HuH-7 (cell line): Measurements from ENCODE around the gene FRYL.
"Not testable (repeated sequence)": the region's sequence is repeated elsewhere in the genome, so short reads cannot be mapped to it uniquely, and the experiment has no call there.

Experiments
- DNase-seq: peaks from one replicate; pipeline ENCODE4 v3.0.0; 2011; ENCODE audit warnings: low spot score

FRYL gene

DNA sequence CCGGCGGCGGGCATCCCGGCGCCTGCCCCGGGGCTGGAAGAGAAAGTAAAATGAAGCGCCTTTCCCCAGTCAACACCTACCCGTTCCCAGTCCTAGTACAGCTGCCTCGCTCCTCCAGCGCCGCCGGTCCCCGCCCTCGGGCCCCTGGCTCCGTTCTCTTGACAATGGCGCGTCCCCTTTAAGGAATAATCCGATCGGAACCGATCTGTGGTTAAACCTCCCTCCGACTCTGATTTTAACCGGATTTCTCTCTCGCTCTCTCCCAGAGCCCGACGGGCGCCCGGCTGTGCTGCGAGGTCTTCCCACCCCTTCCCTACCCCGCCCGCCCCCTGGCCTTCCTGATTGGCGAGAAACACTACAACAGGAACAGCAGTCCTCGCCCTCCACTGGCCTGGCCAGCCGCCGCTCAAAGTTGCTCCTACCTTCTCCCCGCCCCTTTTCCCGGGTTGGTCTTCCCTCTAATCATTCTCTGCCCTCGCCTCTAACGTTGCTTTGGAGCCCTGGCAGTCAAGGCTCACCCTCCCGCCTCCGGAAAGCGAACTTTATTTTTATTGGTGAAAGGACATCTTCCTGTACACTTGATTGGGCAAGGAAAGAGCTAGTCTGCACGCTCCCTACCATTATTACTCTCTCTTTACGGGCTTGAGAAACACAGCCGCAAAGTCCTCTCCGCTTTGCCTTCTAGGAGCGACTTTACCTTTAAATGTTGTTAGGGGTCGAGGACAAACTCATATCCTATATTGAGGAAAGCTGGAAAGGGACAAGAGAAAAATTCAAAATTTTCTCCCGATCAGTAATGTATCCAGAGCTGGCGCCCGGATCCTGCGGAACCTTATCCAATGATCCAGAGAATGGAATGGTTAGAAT is at the start of gene FRYL:
Gene FRYL (minus strand): TSS at position 282 of the 867 bp plus-strand sequence. CDS start 145,869 bp downstream, outside the sequence.
- peak; percentile 94 for DNase-seq

DNA sequence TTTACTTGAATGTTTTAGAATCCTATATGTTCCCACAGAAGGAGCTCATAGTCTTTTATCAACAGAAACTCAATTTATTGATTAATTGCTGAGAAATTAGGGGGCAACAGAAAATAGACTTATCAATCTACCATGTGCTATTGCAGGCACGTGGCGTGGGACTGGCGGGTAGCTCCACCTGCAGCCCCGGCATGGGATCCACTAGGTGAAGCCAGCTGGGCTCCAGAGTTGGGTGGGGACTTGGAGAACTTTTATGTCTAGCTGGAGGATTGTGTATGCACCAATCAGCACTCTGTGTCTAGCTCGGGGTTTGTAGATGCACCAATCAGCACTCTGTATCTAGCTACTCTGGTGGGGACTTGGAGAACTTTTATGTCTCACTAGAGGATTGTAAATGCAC is 47.5 kb upstream of the FRYL start:
- DNase-seq: no peak

DNA sequence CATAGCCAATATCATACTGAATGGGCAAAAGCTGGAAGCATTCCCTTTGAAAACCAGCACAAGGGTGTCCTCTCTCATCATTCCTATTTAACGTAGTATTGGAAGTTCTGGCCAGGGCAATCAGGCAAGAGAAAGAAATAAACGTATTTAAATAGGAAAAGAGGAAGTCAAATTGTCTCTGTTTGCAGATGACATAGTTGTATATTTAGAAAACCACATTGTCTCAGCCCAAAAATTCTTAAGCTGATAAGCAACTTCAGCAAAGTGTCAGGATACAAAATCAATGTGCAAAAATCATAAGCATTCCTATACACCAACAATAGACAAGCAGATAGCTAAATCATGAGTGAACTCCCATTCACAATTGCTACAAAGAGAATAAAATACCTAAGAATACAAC is 41.4 kb upstream of the FRYL start:
- DNase-seq: not testable (repeated sequence)

DNA sequence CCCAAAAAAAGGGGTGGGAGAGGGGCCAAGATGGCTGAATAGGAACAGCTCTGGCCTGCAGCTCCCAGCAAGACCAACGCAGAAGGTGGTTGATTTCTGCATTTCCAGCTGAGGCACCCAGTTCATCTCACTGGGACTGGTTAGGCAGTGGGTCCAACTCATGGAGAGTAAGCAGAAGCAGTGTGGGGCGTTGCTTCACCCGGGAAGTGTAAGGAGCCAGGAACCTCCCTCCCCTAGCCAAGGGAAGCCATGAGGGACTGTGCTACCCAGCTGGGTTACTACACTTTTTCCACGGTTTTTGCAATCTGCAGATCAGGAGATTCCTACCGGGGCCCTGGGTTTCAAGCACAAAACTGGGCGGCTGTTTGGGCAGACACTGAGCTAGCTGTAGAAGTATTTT is 36.9 kb upstream of the FRYL start:
- no peak for DNase-seq

DNA sequence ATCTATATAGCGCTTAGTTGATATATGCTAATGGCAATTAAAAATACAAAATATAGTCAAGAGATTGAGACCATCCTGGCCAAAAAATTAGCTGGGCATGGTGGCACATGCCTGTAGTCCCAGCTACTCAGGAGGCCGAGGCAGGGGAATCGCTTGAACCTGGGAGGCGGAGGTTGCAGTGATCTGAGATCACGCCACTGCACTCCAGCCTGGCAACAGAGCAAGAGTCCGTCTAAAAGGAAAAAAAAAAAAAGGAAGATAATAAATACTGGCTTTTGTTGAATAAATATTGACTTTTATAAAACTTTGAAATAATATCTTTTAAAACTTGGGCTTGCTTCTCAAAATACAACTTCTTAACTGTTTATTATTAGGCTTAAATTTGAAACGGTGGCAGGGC is 36.2 kb upstream of the FRYL start:
- not testable (repeated sequence) for DNase-seq

DNA sequence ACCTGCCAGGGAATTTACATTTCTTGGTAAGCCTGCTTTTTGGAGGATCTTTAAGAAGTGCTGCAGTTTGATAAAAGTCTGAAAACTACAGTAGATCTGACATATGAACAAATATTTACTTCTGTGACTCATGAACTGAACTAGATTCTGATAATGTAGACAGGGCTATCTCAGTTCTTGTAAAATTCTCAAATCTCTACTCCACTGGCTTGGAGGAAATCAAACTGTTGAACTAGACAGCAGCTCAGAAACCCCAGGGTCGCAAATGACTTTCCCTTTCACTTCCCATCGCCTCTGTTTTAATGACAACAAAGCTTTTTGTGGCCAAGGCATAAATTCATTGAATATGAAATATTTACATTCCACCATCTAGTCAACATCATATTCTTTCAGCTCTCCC is 35.4 kb upstream of the FRYL start:
- DNase-seq: no peak

DNA sequence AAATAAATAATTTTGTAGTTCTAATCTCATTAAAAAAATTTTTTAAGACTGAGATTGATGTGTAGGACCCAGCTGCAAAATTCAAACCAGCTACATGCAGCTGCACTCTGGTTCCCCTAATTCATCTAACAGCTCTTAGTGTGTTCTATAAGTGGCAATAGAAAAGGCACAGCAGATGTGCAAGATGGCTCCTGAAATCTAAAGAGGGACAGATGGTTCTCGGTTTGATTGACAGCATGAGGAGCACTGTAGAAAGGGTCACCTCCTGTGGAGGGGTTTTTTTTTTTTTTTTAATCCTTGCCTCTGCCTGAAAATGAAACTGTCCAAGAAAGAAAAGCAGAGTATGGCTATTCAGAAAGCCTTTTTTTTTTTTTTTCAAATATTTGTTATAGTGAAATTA is 33.9 kb upstream of the FRYL start:
- DNase-seq: no peak

DNA sequence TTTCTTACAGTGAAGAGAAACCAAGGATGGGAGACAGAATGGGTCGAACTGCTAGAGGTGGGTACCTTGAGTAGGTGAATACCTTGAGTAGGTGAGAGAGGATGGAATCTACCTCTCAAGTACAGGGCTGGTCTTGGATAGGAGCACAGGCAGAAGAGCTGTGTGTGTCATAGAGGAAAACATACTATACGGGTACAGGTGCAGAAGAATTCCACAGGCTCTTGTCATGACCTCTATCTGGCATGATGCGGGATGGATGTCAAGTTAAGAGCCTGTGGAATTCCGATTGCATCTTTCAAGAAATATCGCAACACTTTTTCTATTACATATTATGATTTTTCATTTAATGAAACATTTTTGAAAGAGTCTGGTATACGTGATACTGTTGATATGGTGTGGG is 32.8 kb upstream of the FRYL start:
- no peak for DNase-seq

DNA sequence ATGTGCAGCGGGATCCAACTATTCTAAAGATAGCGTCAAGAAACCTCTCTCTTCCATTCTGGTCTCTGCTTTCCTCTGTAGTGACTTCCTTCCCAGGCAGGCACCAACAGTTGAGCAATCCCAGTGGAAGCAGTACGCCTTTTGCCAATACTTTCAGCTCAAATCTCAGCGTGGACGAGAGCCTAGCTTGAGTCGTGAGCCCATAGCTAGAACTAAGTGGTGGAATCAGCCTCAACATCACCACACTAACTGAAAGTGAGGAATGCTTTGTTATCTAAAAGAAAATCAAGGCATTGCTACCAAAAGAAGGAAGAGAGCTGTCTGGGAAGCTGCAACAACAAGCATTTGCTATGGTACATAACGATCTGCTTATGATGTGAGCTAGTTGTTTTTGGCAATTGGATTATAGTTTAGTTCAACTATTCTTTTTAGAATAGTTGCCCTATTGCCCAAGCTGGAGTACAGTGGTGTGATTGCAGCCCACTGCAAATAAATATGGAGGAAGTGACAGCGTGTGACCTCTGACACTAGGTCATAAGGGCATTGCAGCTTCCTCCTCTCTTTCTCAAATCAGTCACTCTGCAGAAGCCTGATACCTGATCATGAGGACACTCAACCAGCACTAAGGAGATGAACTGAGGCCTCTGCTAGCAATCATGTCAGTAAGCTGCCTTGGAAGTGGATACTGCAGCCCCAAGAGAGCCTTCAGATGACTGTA is 24.7 kb upstream of the FRYL start:
- DNase-seq: no peak

DNA sequence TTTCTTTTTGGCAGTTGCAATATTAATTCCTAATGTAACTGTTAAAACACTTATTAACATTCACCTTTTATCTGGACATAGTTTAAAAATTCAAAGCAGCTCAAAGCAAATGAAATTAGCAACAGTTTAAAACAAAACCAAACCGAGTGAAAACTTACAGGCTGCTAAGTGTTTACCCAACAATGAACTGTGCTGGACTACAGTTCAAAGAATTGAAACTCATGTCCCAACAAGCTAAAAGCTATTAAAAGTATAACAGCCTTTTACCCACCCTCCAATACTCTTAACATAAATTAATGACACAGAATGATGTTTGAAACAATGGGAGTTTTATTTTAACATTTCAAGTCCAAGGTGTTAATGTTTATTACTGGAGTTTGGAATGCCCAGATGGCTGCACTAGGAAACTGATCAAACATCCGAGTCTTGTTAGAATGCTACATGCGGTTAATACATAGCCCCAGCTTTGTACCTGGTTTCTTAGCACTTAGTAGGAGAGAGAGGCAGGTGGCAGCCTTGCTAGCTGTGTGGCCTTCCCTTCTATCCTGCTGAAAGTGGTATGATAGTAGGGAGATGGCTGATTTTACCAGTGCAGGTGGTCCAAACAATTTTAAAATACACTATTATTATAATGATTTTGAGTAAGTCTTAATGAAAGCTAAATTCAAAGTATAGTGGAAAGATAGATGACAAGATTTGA is 21.1 kb upstream of the FRYL start:
- DNase-seq: no peak

DNA sequence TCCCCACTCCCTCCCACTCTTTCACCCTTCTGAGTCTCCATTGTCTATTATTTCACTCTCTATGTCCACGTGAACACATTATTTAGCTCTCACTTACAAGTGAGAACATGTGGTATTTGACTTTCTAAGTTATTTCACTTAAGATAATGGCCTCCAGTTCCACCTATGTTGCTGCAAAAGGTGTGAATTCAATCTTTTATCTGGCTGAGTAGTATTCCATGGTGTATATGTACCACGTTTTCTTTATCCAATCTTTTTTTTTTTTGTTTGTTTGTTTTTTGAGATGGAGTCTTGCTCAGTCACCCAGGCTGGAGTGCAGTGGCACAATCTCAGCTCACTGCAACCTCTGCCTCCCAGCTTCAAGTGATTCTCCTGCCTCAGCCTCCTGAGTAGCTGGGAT is 20.1 kb upstream of the FRYL start:
- not testable (repeated sequence) for DNase-seq

DNA sequence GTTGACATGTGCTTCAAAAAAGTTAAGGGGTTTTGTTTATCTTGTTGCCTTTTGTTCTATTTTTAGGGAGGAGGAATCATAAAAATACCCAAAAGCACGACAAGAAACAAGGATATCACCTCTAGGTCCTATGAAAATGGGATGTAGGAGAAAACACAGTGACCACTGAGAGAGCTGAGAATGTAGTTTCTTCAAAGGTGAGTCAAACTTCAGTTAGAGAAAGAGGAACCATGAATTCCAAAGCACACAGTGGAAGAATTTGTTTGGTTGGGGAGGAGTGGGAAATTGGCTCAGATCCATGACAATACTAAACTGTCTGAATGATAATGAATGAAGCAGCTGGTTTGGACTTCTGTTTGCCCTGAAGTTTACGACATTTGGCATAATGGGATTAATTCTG is 19.1 kb upstream of the FRYL start:
- no peak for DNase-seq

DNA sequence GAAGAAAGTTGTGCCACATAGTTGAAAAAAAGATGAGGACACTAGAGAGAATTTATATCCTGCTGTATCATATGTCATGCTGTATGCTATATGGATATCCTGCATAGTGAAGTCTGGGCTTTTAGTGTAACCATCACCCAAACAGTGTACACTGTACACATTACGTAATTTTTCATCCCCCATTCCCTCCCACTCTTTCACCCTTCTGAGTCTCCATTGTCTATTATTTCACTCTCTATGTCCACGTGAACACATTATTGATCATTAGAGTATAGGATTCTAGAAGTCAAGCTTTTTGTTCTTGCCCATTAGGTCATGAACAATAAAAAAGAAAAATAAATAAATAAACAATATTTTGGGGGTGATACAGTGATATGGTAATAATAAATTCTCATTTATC is 18.0 kb upstream of the FRYL start:
- no peak for DNase-seq

DNA sequence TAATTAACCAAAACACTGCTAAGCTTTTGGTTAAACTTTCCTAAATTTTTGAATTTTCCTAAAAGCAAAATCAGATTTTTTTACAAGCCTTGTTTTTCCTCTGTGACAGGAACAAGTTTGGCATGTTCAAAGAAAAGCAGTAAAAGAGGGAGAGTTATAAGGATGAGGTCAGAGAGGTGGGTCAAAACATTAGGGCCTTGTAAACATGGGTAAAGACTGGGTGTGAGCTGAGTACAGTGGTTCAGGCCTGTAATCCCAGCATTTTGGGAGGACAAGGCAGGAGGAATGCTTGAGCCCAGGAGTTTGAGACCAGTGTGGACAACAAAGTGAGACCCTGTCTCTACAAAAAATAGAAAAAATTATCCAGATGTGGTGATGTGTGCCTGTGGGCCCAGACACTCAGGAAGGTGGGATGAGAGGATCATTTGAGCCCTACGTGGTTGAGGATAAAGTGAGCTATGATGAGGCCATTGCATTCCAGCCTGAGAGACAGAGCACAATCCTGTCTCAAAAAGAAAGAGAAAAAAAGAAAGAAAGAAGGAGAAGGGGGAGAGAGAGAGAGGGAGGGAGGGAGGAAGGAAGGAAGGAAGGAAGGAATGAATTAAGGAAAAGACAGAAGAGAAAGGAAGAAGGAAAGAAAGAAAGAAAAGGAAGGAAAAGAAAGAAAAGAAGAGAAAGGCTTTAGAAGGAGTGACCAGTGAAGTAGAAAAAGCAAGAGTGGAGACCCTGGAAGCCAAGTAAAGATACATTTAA is 17.0 kb upstream of the FRYL start:
- no peak for DNase-seq

DNA sequence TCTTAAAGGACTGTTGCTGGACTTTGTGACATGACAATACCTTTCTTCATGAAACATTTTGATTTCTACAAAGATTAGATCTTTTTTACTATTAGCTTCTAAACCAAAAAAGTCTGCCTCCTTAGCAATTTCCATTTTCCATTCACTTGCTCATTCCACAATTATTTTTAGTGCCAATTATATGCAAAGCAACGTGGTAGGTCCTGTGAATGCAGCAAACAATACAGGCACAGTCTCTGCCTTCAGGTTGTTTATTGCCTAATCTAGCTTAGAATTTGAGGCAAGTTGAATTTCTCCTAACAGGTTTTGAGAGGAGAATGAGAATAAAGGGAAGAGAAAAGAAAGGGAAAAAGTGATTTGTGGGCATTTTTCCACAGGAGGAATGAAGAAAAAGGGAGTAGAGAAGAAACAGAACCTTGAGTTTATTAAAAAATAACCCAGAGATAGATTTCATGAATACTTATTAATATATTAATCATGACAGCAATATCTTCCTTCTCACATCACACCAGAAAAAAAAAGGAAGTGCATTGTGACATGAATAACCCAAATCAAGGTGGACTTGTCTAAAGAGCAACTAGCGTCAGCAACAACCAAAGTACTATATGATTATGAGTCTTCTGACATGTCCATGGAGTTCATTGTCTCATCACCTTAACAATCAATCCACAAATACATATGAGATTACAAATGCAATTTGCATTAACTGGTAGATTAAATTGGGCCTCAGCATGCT is 16.3 kb upstream of the FRYL start:
- DNase-seq: no peak

DNA sequence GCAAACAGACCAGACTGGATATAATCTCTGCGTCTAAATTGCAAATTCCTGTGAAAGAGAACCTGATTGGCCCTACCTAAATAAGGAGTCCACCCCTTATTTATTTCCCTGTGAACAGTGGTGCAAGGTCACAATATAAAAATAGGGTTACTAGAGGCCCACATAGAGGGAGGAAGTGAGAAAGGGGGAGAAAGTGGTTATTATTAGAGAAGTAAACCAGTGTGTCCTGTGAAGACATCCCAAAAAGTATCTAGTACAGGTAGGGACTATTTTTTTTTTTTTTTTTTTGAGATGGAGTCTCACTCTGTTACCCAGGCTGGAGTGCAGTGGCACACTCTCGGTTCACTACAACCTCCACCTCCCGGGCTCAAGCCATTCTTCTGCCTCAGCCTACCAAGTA is 15.0 kb upstream of the FRYL start:
- no peak for DNase-seq

DNA sequence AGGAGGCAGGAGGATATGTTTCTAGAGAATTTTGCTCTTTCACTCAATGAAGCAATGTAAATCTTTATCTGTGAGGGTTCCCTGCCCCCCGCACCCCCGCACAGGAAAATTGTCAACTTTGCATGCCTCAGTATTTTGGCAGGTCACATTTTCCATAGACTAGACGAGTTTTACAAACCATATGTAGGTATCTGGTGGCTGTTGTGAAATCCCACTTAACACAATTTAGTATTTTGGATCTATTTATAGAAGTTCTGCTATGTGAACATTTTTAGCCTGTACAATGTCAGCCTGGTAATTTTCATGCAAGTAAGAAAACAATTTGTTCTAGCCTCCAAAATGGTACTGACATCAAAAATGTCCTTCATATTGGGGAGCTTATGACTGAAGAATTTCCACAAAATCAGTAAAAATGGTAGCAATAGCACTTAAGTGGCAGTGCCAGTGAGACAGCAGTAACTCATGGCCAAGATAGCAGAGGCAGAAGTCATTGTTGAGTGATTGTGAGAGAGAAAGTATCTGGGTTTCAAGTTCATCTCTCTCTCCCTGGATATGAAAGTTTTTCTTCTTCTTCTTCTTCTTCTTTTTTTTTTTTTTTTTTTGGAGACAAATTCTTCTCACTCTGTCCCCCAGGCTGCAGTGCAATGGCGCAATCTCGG is 12.4 kb upstream of the FRYL start:
- DNase-seq: no peak

DNA sequence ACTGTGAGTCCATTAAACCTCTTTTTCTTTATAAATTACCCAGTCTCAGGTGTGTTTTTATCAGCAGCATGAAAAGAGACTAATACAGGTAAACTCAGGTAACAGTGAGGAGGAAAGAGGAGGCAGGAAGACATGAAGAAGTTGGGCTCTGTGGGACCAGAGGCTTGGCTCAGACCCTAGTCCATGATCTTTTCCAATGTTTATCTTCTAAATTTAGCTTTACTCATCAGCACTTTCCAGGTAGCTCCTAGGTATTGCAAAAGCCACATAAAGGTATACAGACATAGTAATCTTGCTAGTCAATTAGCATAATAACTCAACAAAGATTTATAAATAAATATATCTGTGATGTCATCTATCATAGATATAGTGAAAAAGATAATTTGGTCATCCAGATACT is 11.2 kb upstream of the FRYL start:
- DNase-seq: no peak

DNA sequence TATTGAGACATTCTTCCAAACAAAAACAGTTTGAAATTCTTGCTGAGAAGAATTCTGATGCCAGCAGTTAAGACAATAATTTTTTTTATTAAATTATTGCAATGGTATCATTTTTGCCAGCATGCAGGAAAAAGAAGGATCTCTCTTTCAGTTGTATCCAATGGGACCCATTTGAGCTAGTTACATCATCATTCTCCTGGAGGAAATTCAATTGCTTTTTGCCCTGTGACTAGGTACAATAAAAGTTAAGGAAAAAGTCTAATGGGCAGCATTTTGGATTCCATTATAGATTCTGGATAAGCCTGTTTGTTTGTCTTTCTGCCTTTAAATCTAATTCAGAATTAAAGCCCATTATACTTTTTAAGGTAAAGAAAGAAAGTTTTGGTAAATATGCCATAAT is 10.5 kb upstream of the FRYL start:
- no peak for DNase-seq

DNA sequence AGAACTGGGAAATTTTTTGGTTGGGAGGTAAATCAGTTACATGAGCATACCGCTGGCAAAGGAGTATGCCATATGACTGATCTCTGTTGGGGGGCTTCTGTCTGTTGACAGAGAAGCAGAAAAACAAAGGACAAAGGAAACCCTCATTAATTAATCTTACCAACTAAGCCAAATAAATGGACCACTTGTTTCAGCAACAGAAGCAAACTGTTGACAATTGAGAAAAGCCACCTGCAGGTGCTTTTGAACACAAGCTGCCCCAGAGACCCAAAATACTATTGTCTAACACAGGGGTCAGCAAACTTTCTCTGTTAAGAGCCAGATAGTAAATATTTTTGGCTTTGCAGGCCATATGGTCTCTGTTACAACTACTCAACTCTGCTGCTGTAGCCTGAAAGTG is 7.0 kb upstream of the FRYL start:
- DNase-seq: no peak

DNA sequence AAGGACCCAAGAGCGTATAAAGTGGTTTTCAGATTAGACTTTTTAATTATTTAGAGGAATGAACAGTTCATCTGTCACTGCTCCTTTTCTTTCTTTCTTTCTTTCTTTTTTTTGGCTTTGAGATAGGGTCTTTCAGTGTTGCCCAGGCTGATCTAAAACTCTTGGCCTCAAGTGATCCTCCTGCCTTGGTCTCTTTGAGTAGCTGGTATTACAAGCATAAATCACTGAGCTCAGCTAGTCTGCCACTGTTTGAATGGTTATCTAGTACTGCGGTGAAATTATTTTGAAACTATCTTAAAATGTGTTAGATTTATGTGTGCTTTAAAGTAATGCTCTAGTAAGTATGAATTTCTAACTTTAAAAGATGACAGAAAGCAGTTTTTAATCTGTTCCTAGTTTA is 6.5 kb upstream of the FRYL start:
- DNase-seq: no peak
